K562 (cell line): Measurements from ENCODE around the gene SS18L1. TPM values are rescaled to one million over a fixed set of nuclear protein-coding genes. Genes with fewer than 3 reads are reported as not detected.

Source experiments
- ATAC-seq: fragments of 200-7000 bp; cut with Tn5 transposase; 3 replicates; pipeline ENCODE4 v1.9.1; 2020; ENCODE audit warnings: moderate library complexity
- BruUV-seq: library from RNA; stranded (reverse); fragments of 400-500 nt; replicated peaks from 2 replicates; lab custom pipeline; 2021; lab: Mats Ljungman, UMichigan
- CTCF ChIA-PET: fragments of 300-600 bp; formaldehyde crosslinking; extraction: SDS; loops from one replicate; lab custom pipeline; 2021; ENCODE audit warnings: low intra/inter-chr PET ratio; lab: Yijun Ruan, JAX
- POLR2A ChIA-PET: fragments of 300-600, 350-650 bp; sonication (Branson Sonifier 250); formaldehyde crosslinking; extraction: SDS; loops from one replicate; lab custom pipeline; 2021; ENCODE audit warnings: antibody characterized with exemption, inconsistent platforms; lab: Yijun Ruan, JAX
- DNase-seq, 4 experiments: peaks; one replicate each; pipeline versions ENCODE4 v3.0.0 to v3.0.0-alpha.2; 2011 to 2018; ENCODE audit warnings: low spot score in 3 of 4, mixed read lengths in 3 of 4; ENCODE audit errors: extremely low read depth in 1 of 4
- FAIRE-seq: peaks from 2 replicates; lab custom pipeline; 2011; peaks lifted over from hg19 to GRCh38; lab: Jason Lieb, UNC
- H2AFZ ChIP-seq: 2 replicates; pipeline ENCODE4 v1.6.0; 2011; ENCODE audit warnings: low read depth, low read length, control low read depth, inconsistent platforms
- H3K27ac ChIP-seq: fragments of 200-600 bp; 3 replicates; pipeline ENCODE4 v1.8.0; 2011; ENCODE audit warnings: low read depth, mild to moderate bottlenecking, control low read depth, inconsistent platforms, low read length, moderate library complexity, mixed read lengths; ENCODE audit errors: extremely low read depth
- H3K27me3 ChIP-seq, 2 experiments: fragments of 300-600 bp in 1 of 2; 2 replicates in 1 of 2; 3 replicates in 1 of 2; pipeline versions ENCODE4 v1.6.0 to v1.8.0; 2011; ENCODE audit warnings: inconsistent platforms in 2 of 2, low read length in 2 of 2, mild to moderate bottlenecking in 1 of 2, mixed read lengths in 1 of 2, moderate library complexity in 1 of 2; ENCODE audit not compliant: control insufficient read depth in 2 of 2, insufficient read depth in 2 of 2
- H3K36me3 ChIP-seq: fragments of 300-600 bp; 3 replicates; pipeline ENCODE4 v1.8.0; 2011; ENCODE audit warnings: mild to moderate bottlenecking, low read length, inconsistent platforms; ENCODE audit not compliant: control insufficient read depth, insufficient read depth
- H3K4me1 ChIP-seq, 2 experiments: fragments of 200-600 bp in 1 of 2; replicated peaks in 1 of 2; 2 replicates in 1 of 2; 3 replicates in 1 of 2; pipeline versions ENCODE4 v1.5.1 to v1.8.0; 2011; ENCODE audit warnings: inconsistent platforms in 2 of 2, low read length in 2 of 2, mild to moderate bottlenecking in 1 of 2, mixed read lengths in 1 of 2, moderate library complexity in 1 of 2; ENCODE audit not compliant: control insufficient read depth in 2 of 2, insufficient read depth in 2 of 2
- H3K4me2 ChIP-seq: 2 replicates; pipeline ENCODE4 v1.6.1; 2011; ENCODE audit warnings: low read length, control low read depth, inconsistent platforms, mixed read lengths; ENCODE audit not compliant: insufficient read depth
- H3K4me3 ChIP-seq: fragments of 200-600 bp; sonication (generic), shearing (Covaris generic); 2 replicates; pipeline ENCODE4 v1.5.1; 2016; ENCODE audit warnings: control low read depth, inconsistent platforms
- H3K79me2 ChIP-seq: fragments of 200-600 bp; 3 replicates; pipeline ENCODE4 v1.8.0; 2011; ENCODE audit warnings: low read length, inconsistent platforms; ENCODE audit not compliant: control insufficient read depth, insufficient read depth
- H3K9ac ChIP-seq, 2 experiments: 2 replicates each; pipeline versions ENCODE4 v1.6.0 to v1.6.1; 2011; ENCODE audit warnings: low read depth in 2 of 2, low read length in 2 of 2, control low read depth in 1 of 2, inconsistent platforms in 1 of 2, mild to moderate bottlenecking in 1 of 2, mixed read lengths in 1 of 2; ENCODE audit not compliant: insufficient read depth in 1 of 2
- H3K9me1 ChIP-seq: one replicate; pipeline ENCODE4 v1.6.0; 2011; ENCODE audit warnings: inconsistent platforms, mild to moderate bottlenecking, low read length, moderate library complexity; ENCODE audit not compliant: control insufficient read depth, insufficient read depth
- H3K9me3 ChIP-seq: replicated peaks from 2 replicates; pipeline ENCODE4 v1.5.1; 2011; ENCODE audit warnings: low read depth, low read length, inconsistent platforms; ENCODE audit not compliant: control insufficient read depth, insufficient read depth
- H4K20me1 ChIP-seq: replicated peaks from 2 replicates; pipeline ENCODE4 v1.6.1; 2011; ENCODE audit warnings: low read length, inconsistent platforms, mixed read lengths; ENCODE audit not compliant: control insufficient read depth, insufficient read depth
- CTCF ChIP-seq, 3 experiments: IDR thresholded peaks in 2 of 3; conservative IDR thresholded peaks in 1 of 3; 2 replicates each; pipeline ENCODE4 v1.5.1; 2011 to 2012; ENCODE audit warnings: low read length in 3 of 3, mild to moderate bottlenecking in 3 of 3, control low read depth in 2 of 3, improper control_type of control experiment in 1 of 3, inconsistent platforms in 1 of 3, low read depth in 1 of 3, mixed read lengths in 1 of 3, moderate library complexity in 1 of 3; ENCODE audit not compliant: insufficient read depth in 2 of 3
- CXXC5 ChIP-seq: fragments of 250-450 bp; sonication (Bioruptor Pico); IDR thresholded peaks from 2 replicates; pipeline ENCODE4 v1.8.0; 2022; ENCODE audit warnings: inconsistent platforms, mild to moderate bottlenecking, moderate library complexity
- ESRRA ChIP-seq: fragments of 450-650 bp; IDR thresholded peaks from 2 replicates; pipeline ENCODE4 v1.6.1; 2014; ENCODE audit warnings: low read depth, mild to moderate bottlenecking, moderate library complexity, borderline replicate concordance
- NCOA6 ChIP-seq: fragments of 450-650 bp; IDR thresholded peaks from 2 replicates; pipeline ENCODE4 v1.6.1; 2017; ENCODE audit warnings: mild to moderate bottlenecking
- NRF1 ChIP-seq, 2 experiments: fragments of 450-650 bp; IDR thresholded peaks in 1 of 2; conservative IDR thresholded peaks in 1 of 2; 2 replicates each; pipeline ENCODE4 v1.6.1; 2014; ENCODE audit warnings: mild to moderate bottlenecking in 2 of 2
- PHF8 ChIP-seq: fragments of 200-600 bp; sonication (generic); IDR thresholded peaks from 2 replicates; pipeline ENCODE4 v1.6.1; 2012; ENCODE audit warnings: mixed run types, mild to moderate bottlenecking, inconsistent platforms, low read length, moderate library complexity, borderline replicate concordance
- SIN3A ChIP-seq, 2 experiments: fragments of 150-350 bp in 1 of 2; IDR thresholded peaks; 2 replicates each; pipeline ENCODE4 v1.6.1; 2011 to 2016; ENCODE audit warnings: borderline replicate concordance in 2 of 2, low read depth in 2 of 2, low read length in 2 of 2, mild to moderate bottlenecking in 2 of 2, moderate library complexity in 2 of 2; ENCODE audit not compliant: control insufficient read depth in 1 of 2
- ZBTB11 ChIP-seq, 3 experiments: fragments of 200-800 bp in 1 of 3; fragments of 250-450 bp in 1 of 3; fragments of 450-650 bp in 1 of 3; sonication (Bioruptor Pico) in 1 of 3; sonication (Bioruptor generic) in 1 of 3; formaldehyde crosslinking in 1 of 3; IDR thresholded peaks; 2 replicates each; pipeline versions ENCODE4 v1.6.1 to v1.8.0; 2016 to 2022; ENCODE audit warnings: mild to moderate bottlenecking in 2 of 3, missing genetic modification characterization in 2 of 3, missing compliant biosample characterization in 1 of 3, moderate library complexity in 1 of 3
- ZBTB7A ChIP-seq: IDR thresholded peaks from 2 replicates; pipeline ENCODE4 v1.6.1; 2011; ENCODE audit warnings: low read depth, mild to moderate bottlenecking, low read length, moderate library complexity, borderline replicate concordance; ENCODE audit not compliant: control insufficient read depth
- WGBS: fragments of 100-300 bp; shearing (Covaris generic); methylation state at CpG from one replicate; pipeline ENCODE4 v1.1.6; 2016; ENCODE audit warnings: low coverage, mixed read lengths; ENCODE audit not compliant: insufficient coverage; ENCODE audit errors: missing lambda C conversion rate; 5-methylcytosine and 5-hydroxymethylcytosine counted together
- in situ Hi-C: fragments of 300-500 bp; cut with MboI; formaldehyde crosslinking; loops from 4 replicates; pipeline ENCODE4 v1.15.0; 2018; ENCODE audit warnings: inconsistent platforms, mixed read lengths
- intact Hi-C: fragments of 100-400 bp; cut with micrococcal nuclease; formaldehyde crosslinking; loops from 2 replicates; pipeline ENCODE4 v1.14.2; 2022
- polyA plus RNA-seq, 8 experiments: library from polyadenylated mRNA; depleted of rRNA in 4 of 8; stranded (reverse) in 5 of 8; unstranded in 3 of 8; fragments of >200 nt; fragmentation: Nextera tagmentation in 2 of 8; fragmentation: Illumina TruSeq in 1 of 8; extraction: Ambion mirVana in 2 of 8; extraction: Trizol in 1 of 8; gene quantifications; 2 replicates each; pipeline versions ENCODE4 v1.2.1 to v1.2.3, GENCODE V29; 2011 to 2014; ENCODE audit warnings: inconsistent platforms in 1 of 8, missing spikeins in 1 of 8
- total RNA-seq, 7 experiments: library from RNA; depleted of rRNA in 6 of 7; stranded (reverse); fragments of >200 nt in 6 of 7; fragmentation: Illumina TruSeq in 2 of 7; extraction: Trizol in 2 of 7; gene quantifications; 2 replicates each; pipeline versions ENCODE4 v1.2.1 to v1.2.3, GENCODE V29; 2011 to 2021; ENCODE audit warnings: low replicate concordance in 1 of 7

SS18L1 gene
- total and polyA plus RNA-seq, 9 of the 15 experiments (the other 6 are each of a cell fraction or from before 2014, with no cell fraction given), result 2.7 to 28.3 (median 15.1) TPM

- TF ChIP-seq ESRRA (no peak), PHF8 (peak; percentile 13; the same call in 1 of the 2 replicates), SIN3A (IDR thresholded peaks at IDR 0.05; ENCODE audit: borderline replicate concordance in 2 of 2, control insufficient read depth in 1 of 2, low read depth in 2 of 2, low read length in 2 of 2) (0 out of 4 replicates have a peak, but pooled peaks of 1 of the 2 experiments have one; percentile 69), NCOA6 (no peak), NRF1 (conservative IDR thresholded peaks at IDR 0.05 in 1 of 2, IDR thresholded peaks at IDR 0.05 in 1 of 2) (peak in 1 of 2 experiments; percentile 30; a peak in 2 of 4 replicates), ZBTB7A (peak; percentile 39; the same call in 1 of the 2 replicates), CXXC5 (CRISPR knock-in tag) (no peak)
- TF ChIP-seq, all 486 proteins: peak for 11
Observed at GRCh38 chr20:62122654-62123449, 20.7 kb upstream of the SS18L1 start (continued).

GRCh38 chr20:62123450-62124118 is 20.0 kb upstream of the SS18L1 start:
- Histone ChIP-seq H3K4me2 (peak overlapping the region; percentile 85), H3K27ac (no peak overlapping the region; the same call in 2 of the 3 replicates), H3K9ac (peak overlapping the region; percentile 76 to 97; a peak in 3 of 4 replicates), H3K27me3 (peaks cover 0 to 6% of the 10 kb centered on the region in 2 experiments; a peak in 2 of 5 replicates), H3K79me2 (peaks cover 34% of the 10 kb centered on the region), H3K9me3 (no peaks in the 10 kb centered on the region), H2AFZ (no peak overlapping the region), H3K4me3 (peak overlapping the region; percentile 87), H3K36me3 (peaks cover 54% of the 10 kb centered on the region), H4K20me1 (peaks cover 22% of the 10 kb centered on the region), H3K4me1 (peaks cover 13 to 30% of the 10 kb centered on the region in 2 experiments; a peak in 4 of 5 replicates), H3K9me1 (no peaks in the 10 kb centered on the region)
- ChIA-PET CTCF (no interaction called here), POLR2A (interaction anchor here (0.7 to 9.5 kb wide), 2 partner anchors 12 to 18 kb away, joined by 4 to 78 read pairs; no protein-coding TSS in a partner anchor)
- BruUV-seq, result TSS peak; percentile 33
- FAIRE-seq (peak; percentile 6), DNase-seq (no peak), ATAC-seq (no peak)
- whole genome bisulfite sequencing, result 48% methylated on average over 19 of the region's 19 CpGs
- intact Hi-C loops (loop anchor here (5.0 kb wide), 2 partner anchors 56 to 96 kb away; partner anchors contain the start of gene TAF4), in situ Hi-C loops (no loop called here)
- TF ChIP-seq CTCF (IDR thresholded peaks at IDR 0.05 in 2 of 3, conservative IDR thresholded peaks at IDR 0.05 in 1 of 3; ENCODE audit: insufficient read depth in 2 of 3, low read depth in 1 of 3, low read length in 3 of 3), result peak in 2 of 3 experiments; percentile 1 to 24; a peak in 1 of 6 replicates
- TF ChIP-seq ZBTB11 (CRISPR knock-in tag; IDR thresholded peaks at IDR 0.05), result 0 out of 6 replicates have a peak, but pooled peaks of 1 of the 3 experiments have one; percentile 21
